Activated CD8-positive, alpha-beta memory T cell treated with anti-CD3 and anti-CD28 coated beads, Interleukin-2, amount 50 U/mL, for 24 hours (primary cell): Measurements from ENCODE around the gene LRP3.
"Not testable (repeated sequence)": the region's sequence is repeated elsewhere in the genome, so short reads cannot be mapped to it uniquely, and the experiment has no call there.

Experiments used
- DNase-seq: peaks from one replicate; pipeline ENCODE4 v3.0.0-alpha.2; 2020; ENCODE audit errors: extremely low read depth

LRP3 gene

GRCh38 chr19:33216198-33216830 is 22.2 kb downstream of the LRP3 start:
- DNase-seq = no peak

DNA sequence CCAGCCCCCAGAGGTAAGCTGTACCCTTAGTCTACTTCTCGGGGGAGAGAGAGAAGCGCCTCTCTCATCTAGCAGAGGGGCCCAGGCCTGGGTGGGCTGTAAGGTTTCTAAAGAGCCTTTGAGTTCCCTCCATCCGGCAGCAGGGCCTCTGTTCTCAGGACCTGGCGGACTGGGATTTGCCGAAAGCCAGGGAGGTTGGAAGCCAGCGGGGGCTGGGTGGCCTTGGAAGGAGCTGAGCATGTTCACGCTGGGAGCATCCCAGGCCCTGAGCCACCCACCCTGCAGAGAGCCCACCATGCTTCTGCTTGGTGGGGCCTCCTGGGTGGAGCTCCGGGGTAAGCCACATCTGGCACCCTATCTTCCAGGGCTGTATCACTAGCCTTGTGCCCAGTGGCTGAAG is 23.8 kb downstream of the LRP3 start:
- no peak for DNase-seq

- no peak for DNase-seq
Measured at GRCh38 chr19:33219261-33219815, 25.2 kb downstream of the LRP3 start.

GRCh38 chr19:33220115-33220514 is 26.0 kb downstream of the LRP3 start:
- DNase-seq = no peak

DNA sequence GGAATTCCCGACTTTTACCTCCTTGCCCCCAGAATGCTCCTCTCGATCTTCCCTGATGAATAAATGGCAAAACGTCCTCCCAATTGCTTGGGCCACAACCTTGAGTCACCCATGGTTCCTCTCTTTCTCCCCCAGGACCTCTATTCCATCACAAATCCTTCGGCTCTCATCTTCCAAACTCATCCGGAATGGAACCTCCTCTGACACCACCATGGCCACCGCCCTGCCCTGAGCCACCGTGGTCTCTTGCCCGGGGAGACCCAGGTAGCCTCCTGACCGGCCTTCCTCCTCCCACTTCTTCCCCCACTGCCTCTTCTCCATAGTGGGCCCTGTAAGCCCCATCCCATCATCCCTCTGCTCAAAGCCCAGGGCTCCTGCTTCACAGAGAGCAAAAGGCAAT is 26.6 kb downstream of the LRP3 start:
- no peak for DNase-seq

DNA sequence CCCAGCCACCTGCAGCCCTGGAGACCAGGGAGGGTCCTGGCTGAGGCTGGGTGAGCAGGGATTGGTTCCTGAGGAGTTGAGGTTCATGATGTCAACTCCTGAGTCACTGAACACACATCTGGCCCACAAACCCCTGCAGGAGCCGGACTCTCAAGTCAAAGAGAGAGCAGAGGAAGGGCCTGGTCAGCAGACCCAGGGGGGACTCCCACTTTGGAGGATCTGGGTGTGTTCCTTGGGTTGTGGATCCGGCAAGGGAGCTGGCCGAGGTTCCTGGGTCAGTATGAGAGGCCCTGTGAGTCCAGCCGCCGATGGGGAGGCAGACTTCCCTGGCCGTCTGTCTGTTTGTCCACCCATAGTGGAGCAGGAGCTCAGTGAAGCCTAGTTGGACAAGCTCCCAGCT is 27.5 kb downstream of the LRP3 start:
- no peak for DNase-seq

DNA sequence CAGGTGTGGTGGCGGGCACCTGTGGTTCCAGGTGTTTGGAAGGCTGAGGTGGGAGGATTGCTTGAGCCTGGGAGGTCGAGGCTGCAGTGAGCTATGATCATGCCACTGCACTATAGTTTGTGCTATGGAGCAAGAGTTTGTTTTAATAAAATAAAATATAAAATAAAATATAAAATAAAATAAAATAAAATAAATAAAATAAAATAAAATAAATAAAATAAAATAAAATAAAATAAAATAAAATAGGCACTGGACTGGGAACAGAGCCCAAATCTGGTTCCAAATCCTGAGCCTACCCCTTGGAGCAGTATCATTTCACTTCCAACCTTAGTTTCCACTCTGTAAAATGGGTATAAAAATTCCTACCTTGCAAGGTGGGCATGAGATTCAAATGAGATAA is 28.1 kb downstream of the LRP3 start:
- DNase-seq = not testable (repeated sequence)

DNA sequence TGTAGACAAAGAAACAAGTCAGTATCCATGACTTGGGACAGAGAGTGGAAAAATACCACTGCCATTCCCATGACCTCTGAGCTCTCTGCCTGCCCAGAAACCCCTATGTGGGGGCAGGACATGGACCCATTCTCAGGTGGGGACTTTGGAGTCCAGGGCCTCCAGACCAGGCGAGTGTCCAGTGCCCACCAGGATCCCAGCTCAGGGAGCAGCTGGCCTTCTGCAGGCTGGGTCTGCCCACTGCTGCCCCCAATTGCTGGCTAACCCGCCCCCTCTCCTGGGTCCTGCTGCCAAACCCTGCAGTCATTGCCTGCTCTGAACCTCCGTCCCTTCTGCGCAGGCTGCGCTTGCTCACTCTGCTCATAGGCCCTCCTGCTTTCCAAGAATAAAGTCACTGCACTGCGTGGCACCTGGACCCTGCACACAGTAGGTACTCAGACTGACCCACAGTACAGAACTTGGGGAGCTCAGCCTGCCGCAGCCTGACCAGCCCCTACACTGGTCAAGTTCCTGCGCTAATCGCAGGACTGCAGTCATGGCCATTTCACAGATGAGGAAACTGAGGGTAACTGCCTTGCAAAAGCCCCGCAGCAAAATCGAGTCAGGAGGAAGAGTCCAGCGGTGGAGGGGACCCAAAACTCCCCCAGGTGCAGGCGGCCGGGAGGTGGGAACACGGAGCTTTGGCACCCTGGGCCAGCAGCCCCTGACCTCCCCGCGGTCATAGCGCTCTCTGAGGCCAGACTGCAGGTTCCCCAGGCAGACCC is 30.7 kb downstream of the LRP3 start:
- DNase-seq = no peak

GRCh38 chr19:33225458-33225926 is 31.4 kb downstream of the LRP3 start, which contains the start of gene SLC7A10:
Gene SLC7A10, minus strand, starts transcription at chr19:33225850. Its CDS starts 147 bp downstream, at chr19:33225703.
- DNase-seq = no peak

DNA sequence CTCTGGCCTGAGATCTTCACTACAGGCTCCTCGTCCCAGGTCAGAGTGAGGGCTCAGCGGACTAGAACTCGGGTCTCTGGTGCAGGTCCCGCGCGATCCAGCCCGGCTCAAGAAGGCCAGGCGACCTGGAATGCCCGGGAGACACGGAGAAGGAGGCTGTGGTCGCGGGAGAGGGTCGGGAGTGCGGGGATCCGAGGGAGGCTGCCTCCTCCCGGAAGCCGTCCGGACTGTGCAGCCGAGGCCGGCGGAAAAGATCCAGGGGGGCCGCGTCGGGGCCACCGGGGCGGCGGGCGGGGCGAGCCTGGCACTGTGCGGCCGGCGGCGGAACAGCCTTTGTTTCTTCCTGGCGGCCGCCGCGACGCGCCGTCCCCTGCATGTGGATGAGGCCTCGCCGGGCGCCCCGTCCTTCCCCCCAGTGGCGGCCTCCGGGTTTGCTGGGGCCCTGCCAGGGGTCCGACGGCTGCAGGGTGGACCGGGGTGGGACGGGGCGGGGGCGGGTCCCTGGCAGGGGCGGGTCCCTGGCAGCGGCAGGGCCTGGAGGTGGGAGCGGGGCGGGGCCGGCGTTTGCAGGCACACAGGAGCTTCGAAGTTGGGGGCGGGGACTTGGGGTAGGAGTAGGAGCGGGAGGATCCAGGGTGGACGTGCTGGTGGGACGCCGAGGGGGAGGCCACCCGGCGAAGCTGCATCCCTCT is 32.6 kb downstream of the LRP3 start:
- no peak for DNase-seq

DNA sequence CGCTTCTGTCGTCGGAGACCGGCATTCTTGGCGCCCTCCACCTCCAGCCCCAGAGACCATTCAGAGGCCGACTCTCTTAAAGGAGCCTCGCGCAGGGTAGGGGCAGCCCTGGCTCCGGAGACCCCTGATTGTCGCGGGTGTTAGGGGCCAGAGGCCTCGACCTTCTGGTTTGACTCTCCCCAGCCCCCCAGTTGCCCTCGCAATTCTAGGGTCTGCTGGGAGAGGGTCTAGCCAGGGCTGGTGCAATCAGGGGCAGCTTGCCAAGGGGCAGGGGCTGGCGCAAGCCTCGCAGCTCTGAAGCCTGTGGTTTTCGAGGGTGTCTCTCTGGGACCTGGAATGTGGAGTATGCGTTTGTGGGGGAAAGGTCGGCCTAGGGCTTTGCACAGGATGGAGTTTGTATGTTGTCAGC is 33.1 kb downstream of the LRP3 start:
- DNase-seq = no peak

DNA sequence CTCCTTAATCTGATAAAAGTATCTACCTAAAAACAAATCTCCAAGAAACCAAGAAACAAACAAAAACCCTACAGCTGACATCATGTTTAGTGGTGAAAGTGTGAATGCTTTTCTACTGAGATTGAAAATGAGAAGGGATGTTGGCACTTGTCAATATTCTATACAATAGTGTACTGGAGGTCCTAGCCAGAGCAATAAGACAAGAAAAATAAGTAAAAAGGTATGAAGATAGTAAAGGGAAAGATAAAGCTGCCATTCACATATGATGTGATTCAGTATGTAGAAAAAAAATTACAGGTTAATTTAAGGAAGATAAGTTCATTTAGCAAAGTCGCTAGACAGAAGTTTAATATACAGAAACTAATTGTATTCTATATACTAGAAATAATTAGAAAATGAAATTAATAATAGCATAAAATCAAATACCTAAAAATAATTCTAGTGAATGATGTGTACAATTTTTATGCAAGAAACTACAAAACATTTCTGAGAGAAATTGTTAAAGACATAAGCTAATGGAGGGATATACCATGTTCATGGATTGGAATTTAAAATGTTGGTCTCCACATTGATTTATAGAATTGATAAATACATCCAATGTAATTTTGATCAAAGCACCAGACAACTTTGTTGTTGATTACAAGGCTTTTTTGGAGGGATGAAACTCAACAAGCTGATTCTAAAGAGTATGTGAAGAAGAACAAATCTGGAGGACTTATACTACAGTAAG is 33.9 kb downstream of the LRP3 start:
- DNase-seq = no peak

- DNase-seq = no peak
Measured at GRCh38 chr19:33229962-33230361, 35.8 kb downstream of the LRP3 start.

GRCh38 chr19:33231511-33231910 is 37.4 kb downstream of the LRP3 start:
- no peak for DNase-seq

DNA sequence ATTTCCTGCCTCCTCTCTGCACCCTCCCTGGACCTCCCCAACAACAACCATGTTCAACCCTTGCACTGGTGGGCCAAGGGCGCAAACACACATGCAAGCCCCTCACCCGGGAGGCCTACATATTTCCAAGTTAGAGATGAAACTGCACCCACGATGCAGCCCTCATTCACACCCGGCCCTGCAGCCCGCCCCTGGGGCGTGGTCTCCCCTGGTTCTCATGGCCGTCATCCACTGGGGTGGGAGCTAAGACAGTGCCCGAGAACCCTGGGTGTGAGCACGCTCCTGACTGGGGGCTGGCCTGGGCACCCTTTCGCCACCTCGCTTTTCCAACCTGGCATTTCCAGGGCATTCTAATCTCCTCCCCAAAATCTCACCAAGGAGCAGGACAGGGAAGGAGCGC is 38.5 kb downstream of the LRP3 start:
- no peak for DNase-seq

GRCh38 chr19:33233056-33233873 is 39.1 kb downstream of the LRP3 start:
- no peak for DNase-seq

DNA sequence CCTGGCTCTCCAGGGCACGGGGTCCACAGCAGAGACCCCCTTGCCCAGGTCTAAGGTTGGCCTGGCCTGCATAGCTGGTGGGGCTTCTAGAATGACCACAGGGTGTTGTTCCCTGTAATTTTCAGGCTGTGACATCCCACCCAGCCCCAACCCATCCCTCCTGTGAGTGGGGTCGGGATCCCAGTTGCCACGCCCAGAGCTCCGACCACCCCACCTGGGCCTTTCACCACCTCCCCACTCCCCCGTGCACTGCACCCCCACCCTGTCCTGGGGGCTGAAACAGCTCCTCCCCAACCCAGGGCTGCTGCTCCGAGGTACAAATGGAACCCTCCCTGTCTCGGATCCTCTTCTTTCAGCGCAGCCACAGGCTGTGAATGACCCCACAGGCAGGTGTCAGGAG is 40.0 kb downstream of the LRP3 start:
- DNase-seq = no peak

DNA sequence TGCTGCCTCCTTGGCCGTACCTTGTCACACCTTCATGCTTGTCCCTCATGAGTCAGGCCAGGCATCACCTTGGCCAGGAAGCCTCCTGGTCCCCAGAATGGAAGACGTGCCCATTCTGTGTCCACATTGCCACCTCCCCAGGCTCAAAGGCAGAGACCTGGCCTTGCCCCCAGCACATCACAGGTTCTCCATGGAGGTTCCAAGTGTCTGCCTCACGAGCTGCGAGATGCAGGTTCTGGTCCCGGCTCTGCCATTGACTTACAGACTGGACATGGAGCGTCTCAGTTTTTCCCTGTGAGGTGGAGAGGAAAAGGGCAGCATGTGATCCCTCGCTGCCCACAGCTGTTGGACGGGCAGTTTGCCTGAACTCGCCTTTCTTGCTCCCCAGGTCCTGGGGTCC is 40.6 kb downstream of the LRP3 start:
- DNase-seq = no peak

DNA sequence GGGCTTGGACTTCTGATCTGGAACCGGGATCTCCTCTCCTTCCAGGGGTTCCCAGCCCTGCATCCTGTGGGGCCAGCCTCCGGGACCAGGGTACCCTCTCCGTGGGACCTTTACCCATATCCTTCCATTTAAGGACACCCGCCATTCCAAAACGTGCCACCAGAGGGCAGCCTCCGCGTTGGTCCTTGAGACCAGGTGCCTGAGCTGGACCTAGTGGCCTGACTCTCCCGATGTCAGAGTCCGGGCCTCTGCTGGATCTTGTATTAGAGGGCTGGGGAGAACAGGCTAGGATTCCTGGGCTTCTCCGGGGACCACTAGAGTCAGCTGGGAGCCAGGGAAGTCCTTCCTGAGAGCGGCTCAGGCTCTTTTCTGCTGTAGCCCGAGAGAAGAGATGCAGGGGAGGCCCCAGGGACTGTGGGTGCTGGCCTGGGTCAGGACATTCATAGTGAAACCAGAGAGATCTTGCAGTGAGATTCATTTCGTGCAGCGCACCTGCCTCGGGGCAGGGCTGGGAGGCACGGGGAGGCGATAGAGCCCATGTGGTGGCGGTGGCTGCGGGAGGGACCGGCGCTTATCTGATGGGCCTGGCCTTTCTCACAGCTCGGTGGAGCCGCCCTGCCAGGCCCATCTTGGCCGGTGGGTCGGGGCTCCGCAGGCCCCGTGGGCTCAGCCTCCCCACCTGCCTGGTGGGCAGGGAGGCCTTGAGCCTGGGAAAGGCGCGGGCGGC is 41.3 kb downstream of the LRP3 start:
- DNase-seq = peak; percentile 50

DNA sequence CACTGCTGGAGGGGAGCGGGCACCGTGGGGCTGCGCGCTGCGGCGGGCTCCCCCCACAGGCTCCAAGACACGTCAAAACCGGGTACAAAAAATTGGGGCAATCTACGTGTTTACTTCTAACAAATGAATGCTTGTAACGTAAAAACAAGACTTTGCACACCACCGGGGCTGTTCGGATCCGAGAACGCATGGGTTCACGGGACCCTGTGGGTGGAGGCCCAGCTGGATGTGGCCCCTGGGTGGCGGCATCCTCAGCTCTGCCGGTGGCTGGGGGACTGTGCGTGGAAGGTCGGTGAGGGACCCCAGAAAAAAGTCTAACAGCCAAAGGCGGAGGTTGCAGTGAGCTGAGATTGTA is 41.8 kb downstream of the LRP3 start:
- no peak for DNase-seq
